ELF-1 (cell line): Measurements from ENCODE around the gene NOL8.

Source experiments
- DNase-seq: peaks from one replicate; pipeline ENCODE4 v3.0.0-alpha.2; 2016; ENCODE audit warnings: low read depth, low spot score

The NOL8 gene

GRCh38 chr9:92270511-92270910 is 54.6 kb downstream of the NOL8 start:
- DNase-seq: no peak

GRCh38 chr9:92266486-92266885 is 58.7 kb downstream of the NOL8 start:
- DNase-seq: no peak

DNA sequence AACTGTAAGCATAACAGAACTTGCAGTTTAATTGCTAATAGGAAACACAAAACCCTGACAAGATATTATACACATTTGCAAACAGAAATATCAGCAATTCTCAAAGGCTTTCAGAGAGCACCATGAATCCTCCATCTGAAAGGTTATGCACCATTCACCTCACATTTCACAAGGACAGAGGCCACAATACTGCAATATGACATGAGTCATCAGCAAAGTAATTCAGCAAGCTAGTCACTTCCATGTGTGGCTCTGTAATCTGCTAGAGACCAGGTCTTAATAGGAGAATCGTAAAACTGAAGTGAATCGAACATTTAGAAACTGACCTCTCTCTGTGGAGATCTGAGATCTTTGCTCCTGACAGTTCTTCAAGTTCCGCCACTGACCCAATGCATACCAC is 60.0 kb downstream of the NOL8 start:
- no peak for DNase-seq

DNA sequence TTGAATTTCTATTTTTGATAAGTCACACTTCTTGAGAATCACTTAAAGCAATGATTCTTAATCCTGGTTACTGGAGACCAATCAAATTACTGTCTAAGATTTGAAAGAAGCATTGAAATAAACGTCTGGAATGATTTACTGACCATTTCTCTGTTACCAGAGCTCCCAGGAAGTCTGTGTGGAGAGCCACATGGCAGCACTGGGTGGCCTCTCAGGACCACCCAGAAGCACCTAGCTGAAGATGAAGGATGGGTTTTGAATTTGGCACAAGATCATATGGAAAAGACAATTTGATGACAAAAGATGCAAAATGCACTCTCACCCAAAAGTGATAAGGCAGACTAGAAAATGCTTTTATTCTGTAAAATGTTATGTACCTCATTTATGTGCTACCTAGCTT is 62.0 kb downstream of the NOL8 start:
- no peak for DNase-seq

- no peak for DNase-seq
Observed at GRCh38 chr9:92257327-92257726, 67.8 kb downstream of the NOL8 start.

DNA sequence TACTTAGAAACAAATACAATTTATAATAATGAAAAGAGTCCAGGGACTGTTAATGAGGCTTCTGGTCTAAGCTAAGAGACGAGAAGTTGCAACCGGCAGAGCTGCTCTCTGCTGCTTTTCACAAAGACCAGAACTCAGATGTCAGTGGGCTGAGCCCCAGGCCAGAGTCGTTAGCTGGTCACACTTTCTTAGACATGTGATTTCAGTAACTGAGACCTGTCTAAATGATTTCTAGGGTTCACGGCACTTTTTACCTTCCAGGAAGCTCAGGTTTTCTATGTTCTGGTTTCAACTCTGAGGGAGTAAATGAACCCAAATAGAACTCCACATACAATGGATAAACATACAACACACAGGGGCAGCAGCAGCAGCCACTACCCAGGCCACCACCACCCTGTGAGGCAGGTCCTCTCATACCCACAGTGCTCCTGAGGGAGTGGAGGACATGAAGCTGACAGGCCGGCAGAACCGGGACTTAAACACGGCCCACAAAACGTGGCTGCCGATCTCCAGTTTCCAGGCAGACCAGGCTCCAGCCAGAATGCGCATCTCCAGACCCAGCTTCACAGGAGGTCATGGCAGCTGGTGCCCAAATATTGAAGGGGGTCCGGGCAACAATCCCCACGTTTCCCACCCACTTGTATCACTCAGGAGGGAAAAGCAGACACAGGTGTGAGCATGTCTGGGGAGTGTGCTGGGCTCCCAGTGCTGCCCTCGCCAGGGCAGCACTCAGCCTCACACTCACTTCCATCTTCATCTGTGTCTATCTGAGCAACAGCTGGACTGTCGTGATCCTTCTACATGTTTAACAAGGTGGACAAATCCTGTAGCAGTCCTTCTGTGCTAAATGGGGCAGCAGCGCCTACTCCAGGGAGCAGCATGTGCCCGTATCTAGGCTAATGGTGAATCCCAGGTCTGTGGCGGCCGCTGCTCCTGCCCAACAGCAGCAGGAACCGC is 70.5 kb downstream of the NOL8 start:
- DNase-seq: no peak

GRCh38 chr9:92253656-92254055 is 71.5 kb downstream of the NOL8 start:
- no peak for DNase-seq

DNA sequence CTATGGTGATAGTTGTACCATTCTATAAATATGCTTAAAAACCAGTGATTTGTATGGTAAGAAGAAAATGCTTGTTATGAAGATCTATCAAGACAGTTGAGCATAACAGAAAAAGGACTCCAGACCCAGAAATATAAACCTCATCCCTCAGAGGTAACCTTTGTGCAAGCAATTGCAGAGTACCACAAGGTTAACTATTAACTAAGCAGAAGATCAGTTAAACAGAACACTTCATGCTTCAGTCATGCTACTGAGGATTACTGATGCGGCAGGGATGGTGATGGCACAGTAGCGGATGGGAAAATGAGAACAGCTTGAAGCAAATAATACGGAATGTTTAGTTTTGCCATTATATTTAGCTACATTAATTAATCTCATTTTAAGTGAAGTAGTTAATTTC is 77.2 kb downstream of the NOL8 start:
- DNase-seq: no peak
